SK-N-SH (cell line): Measurements from ENCODE around the gene UPF3B.
"Not testable (repeated sequence)": the region's sequence is repeated elsewhere in the genome, so short reads cannot be mapped to it uniquely, and the experiment has no call there.

Experiments
- CTCF ChIP-seq: fragments of 200-600 bp; sonication (generic); IDR thresholded peaks from 2 replicates; pipeline ENCODE4 v1.6.1; 2017; ENCODE audit warnings: antibody characterized with exemption, mild to moderate bottlenecking, moderate library complexity
- ELF1 ChIP-seq: IDR thresholded peaks from 2 replicates; pipeline ENCODE4 v1.4.0; 2012
- EZH2phosphoT487 ChIP-seq: fragments of 200-600 bp; sonication (generic); IDR thresholded peaks from 2 replicates; pipeline ENCODE4 v1.6.1; 2017; ENCODE audit warnings: low read depth, mixed run types, mild to moderate bottlenecking, antibody characterized with exemption, moderate library complexity, borderline replicate concordance
- FOXJ3 ChIP-seq: sonication (generic); formaldehyde crosslinking; IDR thresholded peaks from 2 replicates; pipeline ENCODE4 v1.5.1; 2020; ENCODE audit warnings: mild to moderate bottlenecking, missing genetic modification reagents
- FOXM1 ChIP-seq: IDR thresholded peaks from 2 replicates; pipeline ENCODE4 v1.4.0; 2012; ENCODE audit warnings: low read depth, mild to moderate bottlenecking
- IRF3 ChIP-seq: fragments of 150-350 bp; IDR thresholded peaks from 2 replicates; pipeline ENCODE4 v1.6.1; 2016; ENCODE audit warnings: mild to moderate bottlenecking, low read depth, low read length
- POLR2AphosphoS5 ChIP-seq: IDR thresholded peaks from 2 replicates; pipeline ENCODE4 v1.6.1; 2012; ENCODE audit warnings: low read depth, low read length
- RFX5 ChIP-seq: IDR thresholded peaks from 2 replicates; pipeline ENCODE4 v1.6.1; 2012; ENCODE audit warnings: mild to moderate bottlenecking, improper control_type of control experiment, low read length
- USF2 ChIP-seq: fragments of 150-350 bp; IDR thresholded peaks from 2 replicates; pipeline ENCODE4 v1.6.1; 2017; ENCODE audit warnings: antibody characterized with exemption, low read length, low read depth, borderline replicate concordance

GRCh38 chrX:119808461-119808860 lies 44.3 kb downstream of the UPF3B start:
- TF ChIP-seq RFX5; CTCF; FOXM1; IRF3; EZH2phosphoT487; POLR2AphosphoS5; USF2; ELF1; FOXJ3 (CRISPR knock-in tag): not testable (repeated sequence)
